GM12872 (cell line): Measurements from ENCODE around the gene HOXA5.

ENCODE experiments used
- TF ChIP-seq, protein P1 (sequence below): IDR thresholded peaks from 3 replicates; pipeline ENCODE4 v1.5.1; 2011; ENCODE audit warnings: low read depth, mild to moderate bottlenecking, low read length, moderate library complexity; ENCODE audit not compliant: insufficient read depth

Gene HOXA5

DNA sequence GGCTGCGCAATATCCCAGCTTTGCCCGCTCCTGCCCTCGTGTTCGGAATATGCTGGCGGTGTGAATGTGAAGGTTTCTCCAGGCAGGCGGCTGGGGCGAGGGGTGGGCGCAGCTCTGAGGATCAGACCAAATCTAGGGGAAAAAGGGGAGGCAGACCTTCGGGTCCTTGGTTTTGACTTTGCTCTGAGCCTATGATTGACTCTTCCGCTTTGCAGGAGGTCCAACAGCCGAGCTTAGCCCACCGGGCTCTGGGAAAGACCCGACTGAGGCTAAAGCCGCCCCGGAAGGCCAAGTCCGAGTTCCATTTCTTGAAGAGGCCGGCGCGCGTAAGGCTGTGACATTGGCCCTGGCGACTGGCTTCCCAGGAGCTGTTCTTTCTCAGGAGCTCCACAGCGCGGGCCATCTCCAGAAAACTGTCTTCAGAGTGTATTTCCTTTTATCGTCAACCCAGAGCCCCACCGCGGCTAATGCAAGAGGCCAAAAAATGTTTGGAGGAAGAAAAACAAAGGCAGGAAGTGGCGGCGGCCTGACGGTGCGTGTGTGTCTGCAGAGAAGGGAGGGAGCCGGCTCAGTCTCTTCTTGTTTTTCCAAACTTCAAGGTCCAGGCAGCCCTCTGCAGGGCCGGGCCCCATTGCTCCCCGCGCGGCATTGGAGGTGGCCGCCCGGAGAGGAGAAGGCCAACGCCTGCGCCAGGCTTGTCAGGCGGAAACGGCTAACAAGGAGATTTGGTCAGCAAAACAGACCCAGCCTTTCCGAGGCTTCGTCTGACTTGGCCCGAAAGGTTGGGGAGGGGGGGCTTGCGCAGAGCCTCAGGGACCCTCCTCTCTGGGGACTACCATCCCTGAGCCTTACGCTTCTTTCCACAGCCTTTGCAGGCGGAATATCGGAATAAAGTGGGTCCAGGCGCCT is 45.2 kb upstream of the HOXA5 start:
- TF ChIP-seq, protein P1, sequence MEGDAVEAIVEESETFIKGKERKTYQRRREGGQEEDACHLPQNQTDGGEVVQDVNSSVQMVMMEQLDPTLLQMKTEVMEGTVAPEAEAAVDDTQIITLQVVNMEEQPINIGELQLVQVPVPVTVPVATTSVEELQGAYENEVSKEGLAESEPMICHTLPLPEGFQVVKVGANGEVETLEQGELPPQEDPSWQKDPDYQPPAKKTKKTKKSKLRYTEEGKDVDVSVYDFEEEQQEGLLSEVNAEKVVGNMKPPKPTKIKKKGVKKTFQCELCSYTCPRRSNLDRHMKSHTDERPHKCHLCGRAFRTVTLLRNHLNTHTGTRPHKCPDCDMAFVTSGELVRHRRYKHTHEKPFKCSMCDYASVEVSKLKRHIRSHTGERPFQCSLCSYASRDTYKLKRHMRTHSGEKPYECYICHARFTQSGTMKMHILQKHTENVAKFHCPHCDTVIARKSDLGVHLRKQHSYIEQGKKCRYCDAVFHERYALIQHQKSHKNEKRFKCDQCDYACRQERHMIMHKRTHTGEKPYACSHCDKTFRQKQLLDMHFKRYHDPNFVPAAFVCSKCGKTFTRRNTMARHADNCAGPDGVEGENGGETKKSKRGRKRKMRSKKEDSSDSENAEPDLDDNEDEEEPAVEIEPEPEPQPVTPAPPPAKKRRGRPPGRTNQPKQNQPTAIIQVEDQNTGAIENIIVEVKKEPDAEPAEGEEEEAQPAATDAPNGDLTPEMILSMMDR = no peak

DNA sequence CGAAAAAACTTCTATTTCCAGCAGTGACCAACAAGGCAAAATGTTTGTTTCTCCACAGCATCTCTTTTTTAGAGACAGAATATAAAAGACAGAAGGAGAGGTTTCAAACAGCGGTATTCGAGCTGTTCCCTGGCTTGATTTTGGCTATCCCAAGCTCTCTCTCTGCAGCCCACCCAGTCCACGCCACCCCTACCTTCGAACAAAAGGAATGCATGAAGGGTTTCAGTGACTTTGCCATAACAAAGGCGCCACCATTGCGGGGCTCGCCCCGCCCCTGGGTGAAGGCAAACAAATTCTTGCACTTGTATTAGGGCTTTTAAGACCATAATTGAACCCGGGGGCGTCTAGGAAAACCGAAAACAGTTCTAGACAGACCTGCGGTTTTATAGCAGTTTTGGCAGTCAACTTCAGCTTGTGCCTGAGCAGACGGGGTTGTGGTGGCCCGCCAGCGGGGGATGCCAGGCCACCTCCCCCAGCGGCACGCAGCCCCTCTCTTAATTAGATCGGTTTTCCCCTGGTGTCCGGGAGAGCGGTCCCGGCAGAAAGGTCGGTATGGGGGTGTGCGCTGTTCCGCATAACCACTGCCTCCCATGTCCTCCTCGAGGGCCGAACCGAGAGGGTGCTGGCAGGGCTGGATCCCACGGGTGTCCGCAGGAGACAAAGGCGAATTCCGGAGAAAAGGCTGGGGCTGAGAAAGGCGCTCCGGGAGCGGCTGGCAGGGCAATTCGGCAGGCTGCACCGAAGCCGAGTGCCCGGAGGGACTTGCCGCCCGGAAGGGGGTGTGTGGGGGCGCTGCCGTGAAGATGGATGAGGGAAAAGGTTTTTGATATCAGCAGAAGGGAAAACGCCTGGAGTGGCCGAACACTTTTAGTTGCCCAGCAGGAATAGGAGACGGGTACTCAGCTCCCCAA is 44.2 kb upstream of the HOXA5 start:
- TF ChIP-seq, protein P1 = no peak

DNA sequence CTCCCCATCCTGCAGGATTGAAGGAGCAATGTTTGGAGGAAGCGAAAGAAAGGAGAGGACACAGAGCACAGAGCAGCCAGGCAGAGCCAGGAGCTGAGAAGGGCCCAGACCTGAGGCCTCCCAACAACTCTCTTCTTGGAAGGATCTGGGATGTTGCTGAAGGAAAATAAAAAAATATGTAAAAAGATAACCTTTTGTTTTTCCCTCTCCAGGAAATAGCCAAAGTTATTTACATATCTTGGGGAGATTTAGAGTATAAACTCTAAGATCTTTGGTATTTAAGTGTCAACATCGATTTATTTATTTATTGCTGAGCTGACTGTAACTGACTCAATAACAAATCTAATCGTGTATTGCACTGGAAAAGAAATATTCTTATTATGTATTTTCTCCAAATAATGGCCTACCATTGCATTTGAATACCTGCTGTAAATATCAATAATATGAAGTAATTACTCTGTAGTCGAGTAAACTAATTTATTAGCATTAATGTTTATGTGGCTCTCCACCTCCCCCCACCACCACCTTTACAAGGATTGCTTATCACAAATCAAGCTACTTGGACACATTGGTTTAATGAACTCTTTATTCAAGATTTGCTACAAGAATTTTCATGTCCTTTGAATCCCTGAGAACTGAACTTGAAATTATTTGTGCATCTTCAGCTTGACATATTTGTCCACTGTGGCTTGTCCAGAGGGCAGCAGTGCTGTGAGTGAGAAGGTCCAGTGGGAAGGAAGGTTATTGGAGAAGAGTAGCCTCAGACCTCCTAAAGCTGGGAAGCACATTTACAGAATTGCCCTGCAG is 43.4 kb upstream of the HOXA5 start:
- TF ChIP-seq, protein P1 = no peak

DNA sequence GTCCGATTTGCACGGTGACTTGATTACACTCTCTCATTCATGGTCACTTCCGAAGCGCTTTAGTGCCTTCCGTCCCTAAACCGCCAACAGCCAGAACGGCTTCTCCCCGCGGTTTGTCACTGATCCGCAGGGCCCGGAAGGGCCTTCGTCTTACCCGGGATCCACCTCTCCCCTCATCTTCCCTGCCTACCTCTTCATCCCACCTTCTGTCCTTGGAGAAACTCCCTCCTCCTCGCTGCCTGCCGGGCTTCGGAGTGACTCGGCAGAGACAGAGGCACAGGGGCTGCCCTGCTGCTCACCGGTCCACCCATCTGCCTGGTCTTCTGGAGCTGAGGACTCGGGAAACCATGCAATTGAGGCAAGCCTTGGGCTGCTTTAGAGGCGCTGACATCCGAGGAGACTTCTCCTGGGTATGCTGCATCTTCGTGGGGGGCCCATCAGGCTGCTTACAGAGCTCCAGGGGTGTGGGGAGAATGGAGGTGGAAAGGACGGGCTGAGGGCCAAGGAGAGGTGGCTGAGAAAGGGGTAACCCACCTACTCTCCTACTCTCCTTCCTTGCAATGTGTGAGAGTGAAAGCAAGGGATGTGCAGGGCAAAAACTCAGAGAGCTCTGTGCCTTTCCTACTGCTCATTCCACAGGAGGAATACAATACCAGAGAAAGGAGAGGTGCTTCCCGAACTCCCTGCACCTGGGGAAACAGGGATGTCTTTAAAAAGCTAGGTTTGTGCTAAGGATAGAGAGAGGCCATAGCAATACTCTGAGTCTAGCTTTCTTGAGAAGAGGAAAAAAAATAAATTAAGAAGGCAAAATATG is 42.6 kb upstream of the HOXA5 start:
- TF ChIP-seq, protein P1 = no peak

DNA sequence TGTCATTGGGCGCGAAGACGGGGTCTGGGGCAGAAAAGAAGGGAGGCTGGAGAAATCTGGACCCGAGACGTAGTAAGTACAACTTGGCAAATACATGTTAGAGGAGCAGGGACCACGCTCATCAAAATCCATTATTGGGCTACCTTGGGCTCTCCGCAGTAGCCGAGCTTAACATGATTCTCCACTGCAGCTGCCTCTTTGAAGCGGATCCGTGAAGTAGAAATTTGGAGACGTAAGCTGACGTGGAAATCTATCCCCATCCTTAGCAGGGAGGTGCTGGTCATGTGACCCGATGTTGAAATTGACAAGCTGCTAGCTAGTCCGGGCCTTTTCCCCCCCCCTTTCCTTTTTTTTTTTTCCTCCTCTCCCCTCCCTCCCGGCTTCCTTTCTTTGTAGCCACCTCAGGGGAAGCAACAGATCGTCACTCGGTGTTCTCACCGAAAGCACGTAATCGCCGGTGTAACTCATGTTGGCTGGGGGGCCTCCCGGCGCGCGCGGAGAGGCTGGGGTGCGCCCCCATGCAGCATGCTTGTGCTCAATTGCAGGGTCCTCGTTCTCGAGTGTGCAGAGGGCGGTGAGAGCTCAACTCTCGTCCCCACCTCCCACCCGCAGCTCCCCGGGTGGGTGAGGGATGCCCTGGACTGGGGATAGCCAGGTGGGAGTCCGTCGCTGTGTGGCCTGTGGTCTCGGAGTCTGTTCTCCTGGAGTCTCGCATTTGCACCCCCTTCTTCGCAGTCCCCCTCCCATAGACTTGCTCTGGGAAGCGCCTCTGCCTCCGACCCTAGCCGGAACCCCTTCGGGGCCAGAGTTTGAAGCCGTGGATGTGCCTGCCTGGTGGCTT is 41.8 kb upstream of the HOXA5 start, which contains the start of gene HOXA11:
Gene HOXA11, minus strand, starts transcription at position 220 of the 841 bp plus-strand sequence. Its CDS starts 88 bp downstream, at position 132.
- TF ChIP-seq, protein P1 = no peak

DNA sequence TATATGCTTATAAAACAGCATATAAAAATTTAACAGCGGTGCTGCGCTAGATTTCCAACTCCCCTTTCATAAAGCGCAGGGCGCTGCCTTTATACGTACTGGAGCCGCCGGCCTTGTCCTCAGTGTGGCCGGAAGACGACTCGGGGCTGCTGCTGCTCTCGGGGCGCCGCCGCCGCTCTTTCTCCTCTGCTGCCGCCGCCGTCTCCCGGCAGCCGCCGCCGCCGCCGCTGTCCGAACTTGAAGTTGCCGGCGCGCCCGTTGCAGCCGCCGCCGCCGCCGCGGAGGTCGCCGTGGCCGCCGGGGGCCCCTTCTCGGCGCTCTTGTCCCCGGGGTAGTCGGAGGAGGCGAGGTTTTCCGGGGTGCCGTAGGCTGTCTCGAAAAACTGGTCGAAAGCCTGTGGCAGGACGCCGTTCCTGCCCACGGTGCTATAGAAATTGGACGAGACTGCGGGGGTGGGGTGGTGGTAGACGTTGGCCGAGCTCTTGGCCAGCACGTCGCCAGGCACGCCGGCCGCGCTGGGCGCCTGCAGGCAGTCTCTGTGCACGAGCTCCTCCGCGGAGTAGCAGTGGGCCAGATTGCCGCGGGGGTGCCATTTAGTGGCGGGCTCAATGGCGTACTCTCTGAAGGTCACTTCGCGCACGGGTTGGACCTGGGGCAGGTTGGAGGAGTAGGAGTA is 41.0 kb upstream of the HOXA5 start:
- TF ChIP-seq, protein P1 = no peak
